Umbilical cord (tissue), 2 donors: Measurements from ENCODE around the gene WNK2. TPM values are rescaled to one million over a fixed set of nuclear protein-coding genes. Genes with fewer than 3 reads are reported as not detected.

Source experiments
- DNase-seq: peaks from one replicate; pipeline ENCODE4 v3.0.0-alpha.2; 2015; ENCODE audit warnings: low spot score
- total RNA-seq: library from RNA; depleted of rRNA; stranded (reverse); fragments of >200 nt; gene quantifications from one replicate; pipeline ENCODE4 v1.2.3, GENCODE V29; 2014; ENCODE audit warnings: low replicate concordance; ENCODE audit not compliant: insufficient read depth

WNK2 gene
- total RNA-seq, 1 donor from 2014 or later, result 10.4 TPM

DNA sequence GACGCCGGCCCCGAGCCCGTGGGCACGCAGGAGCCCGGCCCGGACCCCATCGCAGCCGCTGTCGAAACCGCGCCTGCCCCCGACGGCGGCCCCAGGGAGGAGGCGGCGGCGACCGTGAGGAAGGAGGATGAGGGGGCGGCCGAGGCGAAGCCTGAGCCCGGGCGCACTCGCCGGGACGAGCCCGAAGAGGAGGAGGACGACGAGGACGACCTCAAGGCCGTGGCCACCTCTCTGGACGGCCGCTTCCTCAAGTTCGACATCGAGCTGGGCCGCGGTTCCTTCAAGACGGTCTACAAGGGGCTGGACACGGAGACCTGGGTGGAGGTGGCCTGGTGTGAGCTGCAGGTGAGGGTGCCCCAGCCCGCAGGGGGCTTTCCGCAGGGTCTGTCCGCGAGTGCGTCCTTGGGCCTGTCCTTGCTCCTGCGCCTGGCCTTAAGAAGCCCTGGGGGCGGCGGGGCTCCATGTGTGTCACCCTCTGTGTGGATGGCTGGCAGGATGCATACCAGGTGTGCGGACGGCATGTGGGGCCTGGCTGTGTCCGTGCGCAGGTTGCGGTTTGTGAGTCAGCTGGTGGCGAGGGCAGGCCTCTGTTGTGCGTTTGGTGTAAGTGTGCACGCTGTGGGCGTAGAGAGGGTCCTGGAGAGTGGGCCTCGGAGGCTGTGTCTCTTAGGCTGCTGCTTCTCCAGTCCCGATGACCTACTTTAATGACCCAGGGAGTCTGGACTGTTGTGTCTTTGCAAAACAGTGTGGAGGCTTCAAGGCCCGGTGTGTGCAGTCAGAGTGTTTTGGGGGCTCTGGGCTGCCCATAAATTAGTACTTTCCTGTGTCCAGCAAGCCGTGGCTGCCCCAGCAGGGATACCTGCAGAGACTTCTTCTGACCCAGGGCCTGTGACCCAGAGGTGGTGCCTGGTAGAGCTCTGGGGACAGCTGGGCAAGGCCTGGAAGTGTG, 1.6 kb downstream of the WNK2 start:
- no peak for DNase-seq

DNA sequence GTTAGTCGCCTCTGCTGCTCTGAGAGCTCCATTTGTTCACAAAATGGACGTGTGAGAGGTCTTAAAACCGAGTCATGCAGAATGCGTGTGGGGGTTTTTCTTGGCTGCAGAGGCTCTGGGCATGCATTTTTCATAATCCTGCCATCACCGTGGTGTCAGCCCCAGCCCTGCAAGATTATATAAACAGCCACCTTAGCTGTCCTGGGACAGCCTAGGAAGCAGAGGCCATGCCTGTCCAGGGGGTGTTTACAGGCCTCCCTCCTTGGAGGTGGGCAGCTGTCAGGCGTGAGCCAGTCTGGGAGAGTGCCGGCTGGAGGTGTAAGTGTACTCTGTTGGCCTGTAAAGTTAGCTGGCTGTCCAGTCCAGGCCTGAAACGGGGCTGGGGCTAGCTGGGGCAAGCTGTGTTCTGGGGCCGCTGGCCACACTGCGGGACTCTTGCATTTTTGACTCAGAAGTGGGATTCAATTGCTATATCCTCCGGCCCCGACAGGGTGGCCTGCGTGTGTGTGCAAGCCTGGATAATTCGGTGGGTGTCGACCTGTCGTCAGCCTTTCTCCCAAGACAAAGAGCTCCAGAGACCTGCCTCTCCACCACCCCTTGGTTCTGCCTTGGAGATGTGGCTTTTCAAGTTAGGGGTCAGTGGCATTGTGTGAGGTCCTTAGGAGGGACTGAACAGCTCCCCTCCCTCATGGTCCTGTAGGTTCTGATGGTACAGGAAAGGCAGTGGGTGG, 2.4 kb downstream of the WNK2 start:
- DNase-seq, result no peak

DNA sequence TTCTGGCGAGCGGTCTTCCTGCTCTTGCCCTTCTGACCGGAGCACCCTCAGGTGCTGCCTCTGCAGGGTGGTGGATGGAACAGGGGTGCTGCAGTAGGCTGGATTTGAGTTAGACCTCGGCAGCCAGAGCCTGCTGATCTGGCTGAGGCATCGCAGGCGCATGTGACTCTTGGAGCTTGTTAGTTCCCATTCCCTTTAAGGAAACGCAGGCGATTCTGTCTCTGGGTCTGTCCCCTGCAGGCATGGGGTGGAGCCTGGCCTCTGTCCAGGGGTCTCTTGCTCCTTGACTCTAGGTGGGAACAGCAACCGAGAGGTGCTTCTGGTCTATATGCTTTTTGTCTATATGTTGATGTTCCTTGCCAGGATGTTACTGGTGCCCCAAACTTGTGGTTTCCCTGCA, 3.1 kb downstream of the WNK2 start:
- no peak for DNase-seq

DNA sequence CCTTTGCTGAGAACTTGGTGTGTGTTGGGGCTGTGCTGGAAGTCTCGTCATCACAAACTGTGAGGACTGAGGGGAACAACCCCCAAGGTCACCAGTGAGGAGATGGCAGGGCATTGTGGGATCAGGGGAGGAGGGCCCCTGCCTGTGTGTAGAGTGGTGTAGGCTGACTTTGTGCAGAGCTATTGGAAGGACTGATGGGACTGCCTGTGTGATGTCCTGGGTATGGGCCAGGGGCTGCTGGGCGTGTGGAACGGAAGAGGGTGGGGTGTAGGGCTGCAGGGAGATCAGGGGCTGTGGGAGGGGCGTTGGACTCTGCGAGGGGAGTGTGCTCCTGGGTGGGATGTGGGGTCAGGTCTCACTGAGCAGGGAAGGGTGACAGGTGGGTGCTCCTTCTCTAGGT, 3.6 kb downstream of the WNK2 start:
- DNase-seq, result no peak

DNA sequence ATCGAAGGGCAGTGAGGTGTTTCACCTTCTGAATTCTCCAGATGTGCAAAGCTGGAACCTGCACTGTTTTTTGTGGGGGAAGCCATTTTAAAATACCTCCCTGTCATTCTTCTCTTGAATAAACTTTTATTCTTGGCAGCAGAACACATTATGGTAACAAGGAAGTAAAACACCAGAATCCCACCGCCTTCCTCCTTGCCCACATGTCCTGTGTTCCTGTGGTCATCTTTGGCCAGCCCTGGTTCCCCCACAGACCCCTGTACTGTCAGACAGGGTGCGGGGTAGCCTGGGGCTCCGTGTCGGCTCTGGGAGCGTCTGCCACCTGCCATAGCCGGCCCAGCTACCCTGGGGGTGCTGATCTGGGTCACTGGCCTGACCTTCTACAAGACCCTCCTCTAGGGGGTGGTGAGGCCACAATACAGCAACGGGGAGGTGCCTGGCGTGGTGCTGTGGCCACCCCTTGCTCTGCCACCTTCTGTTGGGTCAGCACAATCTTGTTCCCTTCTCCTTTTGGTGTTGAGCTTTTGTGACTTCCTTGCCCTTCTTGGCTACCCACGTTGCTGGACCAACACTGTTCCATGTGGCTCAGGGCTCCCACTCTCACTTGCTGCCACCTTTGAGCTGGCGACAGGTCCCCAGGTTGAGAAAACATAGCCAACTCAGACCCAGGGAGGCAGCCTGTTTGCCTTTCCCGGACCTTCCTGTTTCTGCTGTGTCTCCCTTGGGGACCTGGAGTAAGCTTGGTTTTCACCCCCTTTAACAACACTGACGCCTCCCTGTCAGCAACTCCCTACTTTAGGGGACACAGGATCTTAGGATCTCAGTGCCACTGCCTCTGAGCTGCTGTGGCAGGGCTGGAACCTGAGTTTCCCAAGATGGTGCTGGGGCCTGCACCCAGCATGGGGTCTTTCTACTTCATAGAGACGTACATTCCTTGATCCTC, 4.8 kb downstream of the WNK2 start:
- DNase-seq, result no peak

DNA sequence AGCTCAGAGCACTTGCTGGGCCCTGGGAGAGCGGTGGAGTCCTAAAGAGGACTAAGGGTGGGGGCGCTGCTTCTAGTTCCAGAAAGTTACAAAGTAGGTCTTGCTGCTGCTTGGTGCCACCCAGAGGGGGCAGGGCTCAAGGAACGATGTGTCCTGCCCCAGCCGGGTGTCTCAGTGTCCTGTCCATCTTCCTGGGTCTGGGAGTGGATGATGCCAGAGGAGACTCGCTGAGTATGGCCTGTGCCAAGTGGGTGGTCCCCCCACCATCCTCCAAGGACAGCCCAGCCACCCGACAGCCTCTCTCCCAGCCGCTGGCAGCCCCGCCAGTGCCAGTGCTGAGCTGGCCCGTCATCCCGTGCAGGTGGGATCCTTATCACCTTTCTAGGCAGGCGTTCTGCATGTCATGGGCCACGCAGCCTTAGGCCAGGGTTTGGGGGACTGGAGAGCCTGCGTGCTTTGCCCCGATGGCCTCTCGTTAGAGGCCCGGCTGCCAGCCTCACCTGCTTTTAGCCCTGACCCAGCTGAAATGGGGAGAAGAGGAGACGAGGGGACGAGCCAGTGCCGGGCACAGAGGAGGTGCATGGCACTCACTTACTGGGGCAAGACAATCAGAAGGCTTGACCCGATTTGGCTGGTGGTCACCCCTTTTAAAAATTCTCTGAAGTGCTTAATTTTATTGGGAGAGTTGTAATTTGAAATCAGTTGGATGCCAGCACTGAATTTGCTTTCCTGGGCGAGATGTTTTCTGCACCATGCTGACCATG, 5.6 kb downstream of the WNK2 start:
- no peak for DNase-seq

DNA sequence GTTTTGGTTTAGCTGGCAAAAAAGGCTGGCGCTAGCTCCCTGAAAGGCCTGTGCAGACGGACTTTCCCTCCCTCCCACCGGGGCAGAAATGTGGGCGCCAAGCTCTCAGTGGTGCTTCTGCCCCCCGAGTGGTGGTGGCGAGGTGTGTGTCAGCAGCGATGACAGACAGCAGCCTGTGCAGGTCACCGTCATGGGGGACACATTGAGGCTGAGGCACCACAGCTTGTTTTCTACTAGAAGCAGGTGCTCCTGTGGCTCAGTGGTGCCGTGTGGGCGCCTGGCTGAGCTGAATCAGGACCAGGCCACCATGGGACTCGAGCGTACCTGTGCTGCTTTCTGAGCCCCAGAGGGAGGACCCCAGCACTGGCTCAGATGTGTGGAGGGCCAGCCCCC, 6.2 kb downstream of the WNK2 start:
- DNase-seq, result no peak

DNA sequence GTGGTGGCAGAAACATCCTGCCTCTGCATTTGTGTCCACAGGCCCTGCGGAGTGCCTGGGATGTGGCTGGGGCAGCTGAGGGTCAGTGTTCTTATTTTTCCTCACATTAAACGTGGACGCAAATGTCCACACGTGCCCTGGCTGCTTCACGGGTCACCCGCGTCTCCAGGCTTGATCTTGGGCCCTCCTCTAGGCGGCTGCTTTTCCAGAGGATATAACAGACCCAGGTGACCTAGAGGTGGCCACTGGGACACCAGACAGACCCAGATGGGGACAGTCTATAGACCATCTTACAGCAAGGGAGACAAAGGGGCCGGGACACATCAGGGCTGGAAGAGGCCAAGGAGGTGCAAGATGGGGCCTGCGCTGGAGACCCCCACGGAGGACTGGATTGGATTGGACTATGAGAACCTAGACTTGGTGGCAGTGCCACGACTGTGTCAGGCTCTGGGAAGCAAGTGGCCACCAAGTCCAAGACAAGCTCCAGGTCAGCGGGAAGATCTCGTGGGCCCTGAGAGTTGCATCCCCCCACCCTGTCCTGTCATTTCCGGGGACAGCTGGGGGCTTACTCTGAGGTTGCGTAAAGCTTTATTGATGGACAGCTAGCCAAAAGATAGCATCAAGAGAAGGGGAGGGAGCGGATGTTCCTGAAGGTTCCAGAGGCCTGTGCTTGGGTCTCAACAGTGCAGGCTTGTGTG, 6.9 kb downstream of the WNK2 start:
- no peak for DNase-seq

DNA sequence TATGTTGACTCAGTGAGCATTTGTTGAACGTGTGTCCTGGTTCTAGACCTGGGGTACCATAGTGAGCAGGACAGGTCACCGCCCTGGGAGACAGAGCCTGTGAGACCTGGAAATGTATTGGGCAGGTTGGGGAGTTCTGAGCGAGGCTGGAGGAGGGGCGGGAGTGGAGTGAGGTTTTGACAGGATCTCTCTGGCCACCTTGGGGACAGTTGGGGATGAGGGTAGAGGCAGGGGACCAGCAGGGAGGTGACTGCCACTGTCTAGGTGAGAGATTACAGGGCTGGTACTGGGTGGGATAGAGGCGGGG, 7.4 kb downstream of the WNK2 start:
- no peak for DNase-seq

DNA sequence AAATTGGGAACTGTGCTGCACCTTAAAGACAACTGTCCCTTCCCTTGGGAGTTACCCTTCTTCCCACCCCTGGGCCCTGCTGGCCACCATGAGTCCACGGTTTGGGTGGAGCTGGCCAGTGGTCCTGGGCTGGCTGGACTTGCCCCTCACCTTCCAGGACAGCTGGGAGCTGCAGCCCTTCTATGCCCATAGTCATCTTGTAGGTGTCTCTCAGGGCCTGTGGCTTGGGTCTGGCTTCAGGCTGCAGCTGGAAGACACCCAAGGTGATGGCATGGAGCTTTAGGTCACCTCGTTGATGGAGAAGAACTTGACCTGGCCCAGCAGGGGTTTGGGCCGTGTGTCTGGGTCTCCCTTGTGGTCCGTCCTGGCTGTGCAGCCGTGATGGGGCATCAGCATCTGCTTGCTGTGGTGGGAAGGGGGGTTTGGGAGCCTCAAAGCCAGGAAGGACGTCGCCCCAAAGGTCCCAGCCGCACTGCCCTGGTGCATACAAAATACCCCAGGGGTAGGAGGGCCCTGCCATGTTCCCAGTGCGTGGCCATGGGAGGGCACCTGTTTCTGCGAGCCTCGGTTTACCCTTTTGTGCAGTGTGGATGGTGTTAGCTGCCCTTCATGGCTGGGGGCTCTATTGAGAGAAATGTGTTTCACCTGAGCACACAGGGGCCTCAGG, 8.9 kb downstream of the WNK2 start:
- no peak for DNase-seq

DNA sequence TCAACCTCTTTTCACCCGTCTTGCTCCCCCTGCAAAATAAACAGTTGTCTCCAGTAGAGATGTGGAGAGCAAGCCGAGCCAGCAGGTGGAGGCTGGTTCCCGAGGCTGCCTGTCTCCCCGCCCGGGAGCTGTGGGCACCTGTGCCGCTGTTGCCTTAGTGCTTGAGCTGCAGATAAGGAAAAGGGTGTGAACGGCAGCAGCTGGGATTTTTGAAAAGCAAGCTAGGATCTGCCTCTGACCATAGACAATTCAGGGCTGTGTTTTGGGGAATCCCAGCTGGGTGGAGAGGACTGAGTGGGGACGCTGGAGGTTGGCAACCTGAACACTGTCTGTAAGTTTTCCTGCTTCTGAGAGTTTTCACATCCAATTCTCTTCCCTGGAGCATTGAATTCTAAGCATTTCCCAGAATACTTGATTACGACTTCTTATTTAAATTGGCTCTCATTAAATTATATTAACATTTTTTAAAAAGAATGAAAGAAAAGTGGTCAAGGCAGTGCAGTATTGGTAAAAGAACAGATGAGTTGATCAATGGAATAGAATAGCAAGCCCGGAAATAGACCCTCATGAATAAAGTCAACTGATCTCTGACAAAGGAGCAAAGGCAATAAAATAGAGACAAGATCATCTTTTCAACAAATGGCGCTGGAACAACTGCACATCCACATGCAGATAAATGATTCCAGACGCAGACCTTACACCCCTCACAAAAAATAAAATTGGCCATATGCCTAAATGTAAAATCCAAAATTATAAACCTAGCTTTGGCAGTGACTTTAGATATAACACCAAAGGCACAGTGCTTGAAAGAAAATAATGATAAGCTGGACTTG, 9.7 kb downstream of the WNK2 start:
- no peak for DNase-seq

DNA sequence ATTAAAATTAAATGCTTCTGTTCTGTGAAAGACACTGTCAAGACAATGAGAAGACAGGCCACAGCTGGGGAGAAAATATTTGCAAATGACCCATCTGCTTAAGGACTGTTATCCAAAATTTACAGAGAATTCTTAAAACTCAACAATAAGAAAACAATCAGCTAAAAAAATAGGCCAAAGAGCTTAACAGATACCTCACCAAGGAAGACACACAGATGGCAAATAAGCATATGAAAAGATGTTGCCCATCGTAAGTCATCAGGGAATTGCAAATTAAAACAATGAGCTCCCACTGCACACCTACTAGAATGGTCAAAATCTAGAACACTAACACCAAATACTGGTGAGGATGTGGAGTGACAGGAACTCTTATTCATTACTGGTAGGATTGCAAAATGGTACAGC, 10.3 kb downstream of the WNK2 start:
- no peak for DNase-seq

DNA sequence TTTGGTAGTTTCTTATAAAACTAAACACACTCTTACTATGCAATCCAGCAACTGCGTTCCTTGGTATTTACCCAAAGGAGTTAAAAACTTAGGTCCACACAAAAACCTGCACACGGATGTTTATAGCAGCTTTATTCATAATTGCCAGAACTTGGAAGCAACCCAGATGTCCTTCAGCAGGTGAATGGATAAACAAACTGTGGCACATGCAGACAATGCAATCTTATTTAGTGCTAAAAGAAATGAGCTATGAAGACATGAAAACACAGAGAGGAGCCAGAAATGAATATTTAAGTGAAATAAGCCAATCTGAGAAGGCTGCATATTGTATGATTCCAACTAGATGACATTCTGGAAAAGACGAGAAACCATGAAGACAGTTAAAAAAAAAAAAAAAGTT, 10.7 kb downstream of the WNK2 start:
- no peak for DNase-seq

DNA sequence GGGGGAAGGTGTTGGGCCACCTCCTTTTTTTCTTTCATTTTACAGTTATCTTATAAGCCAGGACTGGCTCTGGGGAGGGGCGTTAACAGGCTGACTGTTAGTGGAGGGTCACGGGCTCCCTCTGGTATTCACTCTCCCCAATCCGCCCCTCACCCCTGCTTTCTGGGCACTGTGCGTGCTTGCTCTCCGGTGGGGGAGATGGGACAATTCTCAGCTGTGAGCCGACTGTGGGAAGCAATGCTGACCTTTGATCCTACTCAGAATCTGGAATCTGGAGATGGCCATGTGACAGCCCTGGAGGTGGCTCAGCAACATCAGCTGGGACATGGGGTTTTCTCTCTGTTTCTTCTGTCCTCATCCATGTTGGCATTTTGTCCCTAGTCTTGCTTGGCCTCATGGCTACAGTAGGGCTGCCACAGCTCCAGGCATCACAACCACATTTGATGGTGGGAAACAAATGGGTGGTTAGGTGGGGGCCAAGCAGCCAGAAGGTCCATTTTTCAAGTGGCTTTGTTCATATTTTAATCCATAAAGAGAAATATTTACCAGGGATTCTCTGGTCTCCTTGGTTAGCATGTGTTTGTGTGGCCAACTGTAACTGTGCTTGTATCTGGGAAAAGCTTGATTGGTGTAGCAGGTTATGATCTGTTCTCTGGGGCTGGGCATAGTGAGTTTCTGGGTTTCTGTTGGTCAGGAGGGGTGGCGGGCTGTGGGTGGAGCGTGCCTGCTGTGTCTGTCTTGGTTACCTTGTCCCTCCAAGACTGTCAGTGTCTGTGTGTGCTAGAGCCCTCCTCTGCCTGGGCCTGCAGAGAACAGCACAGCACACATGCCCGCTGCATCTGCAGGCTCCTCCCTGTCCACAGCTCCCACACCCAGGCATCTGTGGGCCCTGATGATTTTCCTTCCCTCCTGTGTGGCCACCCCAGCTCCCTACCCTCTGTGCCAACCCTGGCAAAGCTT, 12.4 kb downstream of the WNK2 start:
- no peak for DNase-seq

DNA sequence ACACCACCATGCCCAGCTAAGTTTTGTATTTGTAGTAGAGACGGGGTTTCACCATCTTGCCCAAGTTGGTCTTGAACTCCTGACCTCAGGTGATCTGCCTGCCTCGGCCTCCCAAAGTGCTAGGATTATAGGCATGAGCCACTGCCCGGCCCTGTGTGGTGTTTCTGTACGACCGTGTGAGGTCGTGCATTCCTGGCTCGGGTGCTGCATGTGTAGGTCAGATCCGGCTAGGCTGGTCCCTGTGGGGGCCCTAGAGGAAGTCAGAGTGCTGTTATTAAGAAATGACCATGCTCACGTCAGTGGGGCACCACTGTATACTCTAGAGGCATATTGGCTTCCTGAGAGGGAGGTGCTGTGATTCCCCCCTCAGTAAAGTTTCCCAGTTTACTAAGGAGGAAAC, 13.7 kb downstream of the WNK2 start:
- DNase-seq, result no peak

DNA sequence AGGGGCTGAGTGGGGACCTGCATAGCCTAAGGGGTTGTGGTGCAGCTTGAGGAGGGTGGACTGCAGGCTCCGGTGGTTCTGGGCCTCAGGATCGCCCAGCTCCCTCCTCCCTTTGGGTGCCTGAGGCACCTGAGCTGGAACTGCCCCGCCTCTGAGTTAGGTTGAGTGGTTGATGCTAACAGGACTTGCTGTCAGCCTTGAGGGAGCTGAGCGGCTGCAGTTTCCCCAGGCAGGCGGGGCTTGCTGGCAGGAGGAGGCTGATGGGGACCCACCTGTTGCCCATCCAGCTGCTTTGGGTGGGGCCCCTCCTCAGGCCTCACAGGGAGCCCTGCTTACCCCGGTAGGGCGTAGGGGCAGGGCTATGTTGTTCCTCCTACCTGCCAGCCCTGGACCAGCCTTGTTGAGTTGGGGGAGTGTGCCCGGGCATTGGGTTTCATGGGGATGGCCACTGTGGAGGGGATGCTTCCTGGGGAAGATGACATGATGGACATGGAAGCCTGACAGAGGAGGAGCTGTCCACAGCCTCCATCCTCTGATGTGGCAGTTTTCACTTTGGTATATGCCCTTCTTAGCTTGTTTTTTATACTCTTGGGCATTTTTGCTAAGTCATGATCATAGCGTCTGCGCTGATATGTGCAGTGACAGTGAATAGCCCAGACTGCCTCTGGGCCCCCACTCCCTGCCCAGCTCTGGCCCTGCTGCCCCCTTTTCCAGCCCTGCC, 14.3 kb downstream of the WNK2 start:
- no peak for DNase-seq
